HEK293 (cell line): Measurements from ENCODE around the gene TMEM51.
A peak's percentile ranks its signal among the peaks of the same experiment; 100 is the strongest.

Source experiments
- KLF16 ChIP-seq: fragments of 450-650 bp; formaldehyde crosslinking; IDR thresholded peaks from 2 replicates; pipeline ENCODE4 v1.5.1; 2017; ENCODE audit warnings: missing biosample characterization, missing genetic modification characterization
- PRDM4 ChIP-seq: fragments of 450-650 bp; formaldehyde crosslinking; IDR thresholded peaks from 2 replicates; pipeline ENCODE4 v1.5.1; 2017; ENCODE audit warnings: missing biosample characterization, missing genetic modification characterization
- PRDM6 ChIP-seq: fragments of 450-650 bp; formaldehyde crosslinking; IDR thresholded peaks from 2 replicates; pipeline ENCODE4 v1.5.1; 2017; ENCODE audit warnings: missing biosample characterization, missing genetic modification characterization
- SCRT1 ChIP-seq: fragments of 450-650 bp; formaldehyde crosslinking; IDR thresholded peaks from 2 replicates; pipeline ENCODE4 v1.5.1; 2016; ENCODE audit warnings: missing biosample characterization, missing genetic modification characterization, borderline replicate concordance
- SETDB1 ChIP-seq: IDR thresholded peaks from one replicate; pipeline ENCODE4 v1.6.1; 2017; ENCODE audit warnings: mild to moderate bottlenecking, low read length, moderate library complexity, mixed read lengths; ENCODE audit not compliant: insufficient read length
- SP3 ChIP-seq: fragments of 450-650 bp; formaldehyde crosslinking; IDR thresholded peaks from 2 replicates; pipeline ENCODE4 v1.5.1; 2016; ENCODE audit warnings: missing biosample characterization, missing genetic modification characterization
- ZBTB8A ChIP-seq: fragments of 450-650 bp; formaldehyde crosslinking; IDR thresholded peaks from 2 replicates; pipeline ENCODE4 v1.5.1; 2016; ENCODE audit warnings: missing biosample characterization, missing genetic modification characterization
- ZFHX2 ChIP-seq: fragments of 450-650 bp; formaldehyde crosslinking; conservative IDR thresholded peaks from 2 replicates; pipeline ENCODE4 v1.5.1; 2016; ENCODE audit warnings: missing biosample characterization, missing genetic modification characterization
- ZNF114 ChIP-seq: fragments of 450-650 bp; formaldehyde crosslinking; IDR thresholded peaks from 2 replicates; pipeline ENCODE4 v1.5.0; 2017; ENCODE audit warnings: missing biosample characterization, missing genetic modification characterization
- ZNF157 ChIP-seq: fragments of 450-650 bp; formaldehyde crosslinking; IDR thresholded peaks from 2 replicates; pipeline ENCODE4 v1.5.1; 2016; ENCODE audit warnings: missing biosample characterization, missing genetic modification characterization
- ZNF19 ChIP-seq: fragments of 450-650 bp; formaldehyde crosslinking; IDR thresholded peaks from 2 replicates; pipeline ENCODE4; 2016; ENCODE audit warnings: missing biosample characterization, missing genetic modification characterization, low read depth
- ZNF23 ChIP-seq: fragments of 450-650 bp; formaldehyde crosslinking; IDR thresholded peaks from 2 replicates; pipeline ENCODE4 v1.5.1; 2016; ENCODE audit warnings: missing biosample characterization, missing genetic modification characterization, borderline replicate concordance
- ZNF248 ChIP-seq: fragments of 450-650 bp; formaldehyde crosslinking; IDR thresholded peaks from 2 replicates; pipeline ENCODE4 v1.5.1; 2017; ENCODE audit warnings: missing biosample characterization, missing genetic modification characterization
- ZNF280D ChIP-seq: fragments of 450-650 bp; formaldehyde crosslinking; IDR thresholded peaks from 2 replicates; pipeline ENCODE4 v1.5.1; 2016; ENCODE audit warnings: missing biosample characterization, missing genetic modification characterization
- ZNF341 ChIP-seq: fragments of 450-650 bp; formaldehyde crosslinking; IDR thresholded peaks from 2 replicates; pipeline ENCODE4; 2016; ENCODE audit warnings: low read depth, missing biosample characterization, missing genetic modification characterization
- ZNF350 ChIP-seq: fragments of 450-650 bp; formaldehyde crosslinking; IDR thresholded peaks from 2 replicates; pipeline ENCODE4 v1.5.0; 2017; ENCODE audit warnings: missing biosample characterization, mild to moderate bottlenecking, missing genetic modification characterization
- ZNF354C ChIP-seq: fragments of 450-650 bp; formaldehyde crosslinking; IDR thresholded peaks from 2 replicates; pipeline ENCODE4 v1.5.1; 2016; ENCODE audit warnings: missing biosample characterization, missing genetic modification characterization, low read depth, borderline replicate concordance
- ZNF391 ChIP-seq: fragments of 450-650 bp; formaldehyde crosslinking; IDR thresholded peaks from 2 replicates; pipeline ENCODE4 v1.5.1; 2016; ENCODE audit warnings: low read depth, missing biosample characterization, missing genetic modification characterization, borderline replicate concordance
- ZNF423 ChIP-seq: fragments of 450-650 bp; formaldehyde crosslinking; IDR thresholded peaks from 2 replicates; pipeline ENCODE4 v1.5.1; 2016; ENCODE audit warnings: missing biosample characterization, missing genetic modification characterization
- ZNF48 ChIP-seq: fragments of 450-650 bp; formaldehyde crosslinking; IDR thresholded peaks from 2 replicates; pipeline ENCODE4 v1.5.1; 2016; ENCODE audit warnings: missing biosample characterization, missing genetic modification characterization
- ZNF513 ChIP-seq: fragments of 450-650 bp; IDR thresholded peaks from 2 replicates; pipeline ENCODE4 v1.5.1; 2018; ENCODE audit warnings: missing biosample characterization, missing genetic modification characterization
- ZNF521 ChIP-seq: fragments of 450-650 bp; formaldehyde crosslinking; IDR thresholded peaks from 2 replicates; pipeline ENCODE4 v1.5.1; 2017; ENCODE audit warnings: missing biosample characterization, mild to moderate bottlenecking, missing genetic modification characterization
- ZNF544 ChIP-seq: fragments of 450-650 bp; formaldehyde crosslinking; IDR thresholded peaks from 2 replicates; pipeline ENCODE4 v1.5.0; 2017; ENCODE audit warnings: missing biosample characterization, missing genetic modification characterization
- ZNF585B ChIP-seq: fragments of 450-650 bp; formaldehyde crosslinking; IDR thresholded peaks from 2 replicates; pipeline ENCODE4 v1.5.1; 2016; ENCODE audit warnings: missing biosample characterization, missing genetic modification characterization
- ZNF639 ChIP-seq: fragments of 450-650 bp; formaldehyde crosslinking; IDR thresholded peaks from 2 replicates; pipeline ENCODE4 v1.5.1; 2016; ENCODE audit warnings: missing biosample characterization, missing genetic modification characterization
- ZNF658 ChIP-seq: fragments of 450-650 bp; formaldehyde crosslinking; IDR thresholded peaks from 2 replicates; pipeline ENCODE4; 2016; ENCODE audit warnings: missing biosample characterization, missing genetic modification characterization
- ZNF664 ChIP-seq: fragments of 450-650 bp; formaldehyde crosslinking; IDR thresholded peaks from 2 replicates; pipeline ENCODE4 v1.5.1; 2016; ENCODE audit warnings: missing biosample characterization, missing genetic modification characterization
- ZNF670 ChIP-seq: fragments of 450-650 bp; formaldehyde crosslinking; IDR thresholded peaks from 2 replicates; pipeline ENCODE4 v1.5.1; 2016; ENCODE audit warnings: missing biosample characterization, missing genetic modification characterization, low read depth
- ZNF701 ChIP-seq: fragments of 450-650 bp; formaldehyde crosslinking; IDR thresholded peaks from 2 replicates; pipeline ENCODE4 v1.5.1; 2016; ENCODE audit warnings: missing biosample characterization, missing genetic modification characterization
- ZNF768 ChIP-seq: fragments of 450-650 bp; formaldehyde crosslinking; IDR thresholded peaks from 2 replicates; pipeline ENCODE4 v1.5.1; 2018; ENCODE audit warnings: missing biosample characterization, mild to moderate bottlenecking, missing genetic modification characterization
- ZSCAN23 ChIP-seq: fragments of 450-650 bp; formaldehyde crosslinking; IDR thresholded peaks from 2 replicates; pipeline ENCODE4 v1.5.1; 2016; ENCODE audit warnings: missing biosample characterization, missing genetic modification characterization
- ZSCAN30 ChIP-seq: fragments of 450-650 bp; IDR thresholded peaks from 2 replicates; pipeline ENCODE4 v1.5.1; 2018; ENCODE audit warnings: missing biosample characterization, mild to moderate bottlenecking, missing genetic modification characterization, moderate library complexity

Gene TMEM51

GRCh38 chr1:15196807-15197530 lies 43.4 kb downstream of the TMEM51 start (continued):
- no peak for TF ChIP-seq ZNF248
- no peak for TF ChIP-seq ZNF19 (tag by site-specific recombination)
- 0 out of 2 replicates have a peak, but pooled peaks have one; percentile 16 for TF ChIP-seq PRDM4 (tag by site-specific recombination)
- no peak for TF ChIP-seq ZNF639 (tag by site-specific recombination)
- TF ChIP-seq ZNF544 (tag by site-specific recombination): no peak
- TF ChIP-seq ZNF701 (tag by site-specific recombination): no peak
- no peak for TF ChIP-seq ZNF350 (tag by site-specific recombination)
- no peak; the same call in 1 of the 2 replicates for TF ChIP-seq ZNF423 (tag by site-specific recombination)
- no peak for TF ChIP-seq KLF16 (tag by site-specific recombination)
- TF ChIP-seq ZSCAN30 (tag by site-specific recombination): peak; percentile 82
- TF ChIP-seq ZNF48 (tag by site-specific recombination): no peak
- TF ChIP-seq ZNF341 (tag by site-specific recombination): peak; percentile 71
- TF ChIP-seq SETDB1: no peak
- TF ChIP-seq ZNF391: no peak
- TF ChIP-seq ZNF658 (tag by site-specific recombination): no peak
- TF ChIP-seq ZNF664 (tag by site-specific recombination): no peak
- no peak for TF ChIP-seq ZNF23 (tag by site-specific recombination)
- no peak for TF ChIP-seq ZNF157 (tag by site-specific recombination)
- TF ChIP-seq ZNF521 (tag by site-specific recombination): no peak
- no peak for TF ChIP-seq ZSCAN23 (tag by site-specific recombination)
- TF ChIP-seq ZNF768 (tag by site-specific recombination): no peak
- no peak for TF ChIP-seq ZNF354C
- TF ChIP-seq ZNF114: no peak
- no peak for TF ChIP-seq SCRT1 (tag by site-specific recombination)
- TF ChIP-seq PRDM6 (tag by site-specific recombination): peak; percentile 92
- TF ChIP-seq ZNF513 (tag by site-specific recombination): no peak
- TF ChIP-seq ZNF585B: no peak
- TF ChIP-seq SP3 (tag by site-specific recombination): no peak
- TF ChIP-seq ZNF670 (tag by site-specific recombination): no peak
- peak; percentile 50; the same call in 1 of the 2 replicates for TF ChIP-seq ZBTB8A (tag by site-specific recombination)
- TF ChIP-seq ZFHX2 (tag by site-specific recombination): no peak
- TF ChIP-seq ZNF280D (tag by site-specific recombination): no peak
